Natural killer cell (primary cell): Measurements from ENCODE around the gene IGF2BP2. TPM values are rescaled to one million over a fixed set of nuclear protein-coding genes. Genes with fewer than 3 reads are reported as not detected.

Experiments
- ATAC-seq, 3 donors: fragments of 150-1000 bp in 2 of 3; fragments of 200-7000 bp in 1 of 3; cut with Tn5 transposase; 1 replicate in 1 of 3; 2 replicates in 2 of 3; pipeline ENCODE4 v1.10.0; 2021; ENCODE audit warnings: mild to moderate bottlenecking in 2 of 3, moderate library complexity in 2 of 3
- DNase-seq, 2 donors: peaks; one replicate each; pipeline versions ENCODE4 v3.0.0 to v3.0.0-alpha.2; 2013 to 2021; ENCODE audit warnings: mixed read lengths in 1 of 2
- H3K27ac ChIP-seq: one replicate; pipeline ENCODE4 v1.5.1; 2013; ENCODE audit warnings: mild to moderate bottlenecking, low read length
- H3K27me3 ChIP-seq: one replicate; pipeline ENCODE4 v1.6.1; 2013; ENCODE audit warnings: low read length; ENCODE audit not compliant: control insufficient read depth, insufficient read depth
- H3K36me3 ChIP-seq: one replicate; pipeline ENCODE4 v1.6.1; 2013; ENCODE audit warnings: low read length; ENCODE audit not compliant: control insufficient read depth, insufficient read depth
- H3K4me1 ChIP-seq: one replicate; pipeline ENCODE4 v1.6.1; 2013; ENCODE audit warnings: low read length; ENCODE audit not compliant: control insufficient read depth, insufficient read depth
- H3K4me3 ChIP-seq: one replicate; pipeline ENCODE4 v1.5.1; 2013; ENCODE audit warnings: low read length
- H3K9me3 ChIP-seq: one replicate; pipeline ENCODE4 v1.6.1; 2013; ENCODE audit warnings: low read length; ENCODE audit not compliant: control insufficient read depth, insufficient read depth
- H3K27ac Mint-ChIP-seq, 2 donors: one replicate each; pipeline ENCODE4 v1.8.0; 2022; ENCODE audit warnings: mild to moderate bottlenecking in 2 of 2, mixed read lengths in 2 of 2, moderate library complexity in 1 of 2
- H3K27me3 Mint-ChIP-seq, 2 donors: one replicate each; pipeline ENCODE4 v1.8.0; 2022; ENCODE audit warnings: low read depth in 2 of 2, mixed read lengths in 2 of 2
- H3K36me3 Mint-ChIP-seq: one replicate; pipeline ENCODE4 v1.8.0; 2022; ENCODE audit warnings: mixed read lengths
- H3K4me1 Mint-ChIP-seq, 2 donors: one replicate each; pipeline ENCODE4 v1.8.0; 2022; ENCODE audit warnings: mixed read lengths in 2 of 2
- H3K4me3 Mint-ChIP-seq: one replicate; pipeline ENCODE4 v1.8.0; 2022; ENCODE audit warnings: mild to moderate bottlenecking, moderate library complexity, mixed read lengths
- H3K9me3 Mint-ChIP-seq, 2 donors: one replicate each; pipeline ENCODE4 v1.8.0; 2022; ENCODE audit warnings: mixed read lengths in 2 of 2
- WGBS: methylation state at CpG from one replicate; pipeline ENCODE4 v1.1.7; 2013; ENCODE audit warnings: missing lambda C conversion rate; ENCODE audit not compliant: insufficient coverage; 5-methylcytosine and 5-hydroxymethylcytosine counted together
- intact Hi-C: fragments of 100-400 bp; cut with micrococcal nuclease; formaldehyde crosslinking; loops from one replicate; pipeline ENCODE4 v1.14.2; 2022
- total RNA-seq, 4 donors: library from RNA; stranded (reverse); fragments of 120-200 nt in 1 of 4; gene quantifications; one replicate each; pipeline versions ENCODE4 v1.2.3 to v1.2.4, GENCODE V29; 2013 to 2022
- TF ChIP-seq, protein P1 (sequence below): fragments of 200-600 bp; IDR thresholded peaks from one replicate; pipeline ENCODE4 v1.8.0; 2022; ENCODE audit warnings: antibody characterized with exemption

The IGF2BP2 gene
- total RNA-seq, 3 donors from 2014 or later (not counting 1 experiment from before 2014, with no cell fraction given): 4.2 to 16.8 (median 8.8) TPM

DNA sequence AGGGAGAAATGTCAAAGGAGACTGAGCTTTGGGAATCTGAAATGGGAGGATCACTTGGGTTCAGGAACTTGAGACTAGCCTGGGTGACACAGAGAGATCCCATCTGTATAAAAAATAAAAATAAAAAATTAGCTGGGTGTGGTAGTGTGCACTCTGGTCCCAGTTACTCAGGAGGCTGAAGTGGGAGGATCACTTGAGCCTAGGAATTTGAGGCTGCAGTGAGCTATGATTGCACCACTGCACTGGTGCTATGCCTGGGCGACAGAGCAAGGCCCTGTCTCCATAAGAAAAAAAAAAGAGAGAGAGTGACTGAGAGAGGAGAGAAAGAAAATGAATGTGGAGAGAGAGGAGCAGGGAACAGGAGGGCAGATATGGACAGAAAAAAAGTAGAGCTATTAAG, 165.9 kb downstream of the IGF2BP2 start:
- Histone ChIP-seq H3K27ac (no peak overlapping the region), H3K4me1 (peaks cover 17% of the 10 kb centered on the region), H3K4me3 (no peak overlapping the region), H3K27me3 (no peaks in the 10 kb centered on the region), H3K9me3 (no peaks in the 10 kb centered on the region), H3K36me3 (no peaks in the 10 kb centered on the region)
- Mint-ChIP-seq H3K4me1 (peaks cover 20 to 39% of the 10 kb centered on the region in 2 donors), H3K4me3 (no peak overlapping the region), H3K27me3 (no peaks in the 10 kb centered on the region), H3K36me3 (no peaks in the 10 kb centered on the region), H3K9me3 (no peaks in the 10 kb centered on the region), H3K27ac (no peak overlapping the region)
- 89% methylated on average over 1 of the region's 1 CpG for WGBS
- intact Hi-C loops: no loop called here
- ATAC-seq (no peak), DNase-seq (no peak)
- TF ChIP-seq, protein P1, sequence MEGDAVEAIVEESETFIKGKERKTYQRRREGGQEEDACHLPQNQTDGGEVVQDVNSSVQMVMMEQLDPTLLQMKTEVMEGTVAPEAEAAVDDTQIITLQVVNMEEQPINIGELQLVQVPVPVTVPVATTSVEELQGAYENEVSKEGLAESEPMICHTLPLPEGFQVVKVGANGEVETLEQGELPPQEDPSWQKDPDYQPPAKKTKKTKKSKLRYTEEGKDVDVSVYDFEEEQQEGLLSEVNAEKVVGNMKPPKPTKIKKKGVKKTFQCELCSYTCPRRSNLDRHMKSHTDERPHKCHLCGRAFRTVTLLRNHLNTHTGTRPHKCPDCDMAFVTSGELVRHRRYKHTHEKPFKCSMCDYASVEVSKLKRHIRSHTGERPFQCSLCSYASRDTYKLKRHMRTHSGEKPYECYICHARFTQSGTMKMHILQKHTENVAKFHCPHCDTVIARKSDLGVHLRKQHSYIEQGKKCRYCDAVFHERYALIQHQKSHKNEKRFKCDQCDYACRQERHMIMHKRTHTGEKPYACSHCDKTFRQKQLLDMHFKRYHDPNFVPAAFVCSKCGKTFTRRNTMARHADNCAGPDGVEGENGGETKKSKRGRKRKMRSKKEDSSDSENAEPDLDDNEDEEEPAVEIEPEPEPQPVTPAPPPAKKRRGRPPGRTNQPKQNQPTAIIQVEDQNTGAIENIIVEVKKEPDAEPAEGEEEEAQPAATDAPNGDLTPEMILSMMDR: no peak

DNA sequence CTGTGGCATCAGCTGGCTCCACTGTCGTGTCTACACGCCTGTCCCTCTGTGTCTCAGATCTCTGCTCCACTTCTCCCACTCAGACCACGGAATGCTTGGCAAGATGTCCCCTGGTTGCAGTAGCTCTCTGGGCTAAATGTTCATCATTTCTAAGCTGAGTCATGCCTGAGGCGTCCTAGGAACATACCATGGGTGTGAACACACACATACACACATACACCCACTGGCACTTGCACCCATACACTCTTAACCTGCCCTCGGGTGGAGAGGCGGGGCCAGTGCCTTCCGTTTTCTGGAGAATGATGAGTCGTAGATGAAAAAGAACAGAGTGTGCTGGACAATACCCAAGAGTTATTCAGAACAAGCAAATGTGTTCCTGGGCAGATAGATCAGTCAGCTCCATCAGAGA, 166.3 kb downstream of the IGF2BP2 start:
- WGBS: 84% methylated on average over 8 of the region's 8 CpGs
- Histone ChIP-seq H3K4me3 (no peak overlapping the region), H3K4me1 (peaks cover 17% of the 10 kb centered on the region), H3K27me3 (no peaks in the 10 kb centered on the region), H3K36me3 (no peaks in the 10 kb centered on the region), H3K27ac (no peak overlapping the region), H3K9me3 (no peaks in the 10 kb centered on the region)
- Mint-ChIP-seq H3K36me3 (no peaks in the 10 kb centered on the region), H3K27ac (no peak overlapping the region), H3K4me1 (peaks cover 20 to 39% of the 10 kb centered on the region in 2 donors), H3K4me3 (no peak overlapping the region), H3K27me3 (no peaks in the 10 kb centered on the region), H3K9me3 (no peaks in the 10 kb centered on the region)
- TF ChIP-seq, protein P1: no peak
- no peak for ATAC-seq
- DNase-seq: no peak
- intact Hi-C loops: no loop called here

DNA sequence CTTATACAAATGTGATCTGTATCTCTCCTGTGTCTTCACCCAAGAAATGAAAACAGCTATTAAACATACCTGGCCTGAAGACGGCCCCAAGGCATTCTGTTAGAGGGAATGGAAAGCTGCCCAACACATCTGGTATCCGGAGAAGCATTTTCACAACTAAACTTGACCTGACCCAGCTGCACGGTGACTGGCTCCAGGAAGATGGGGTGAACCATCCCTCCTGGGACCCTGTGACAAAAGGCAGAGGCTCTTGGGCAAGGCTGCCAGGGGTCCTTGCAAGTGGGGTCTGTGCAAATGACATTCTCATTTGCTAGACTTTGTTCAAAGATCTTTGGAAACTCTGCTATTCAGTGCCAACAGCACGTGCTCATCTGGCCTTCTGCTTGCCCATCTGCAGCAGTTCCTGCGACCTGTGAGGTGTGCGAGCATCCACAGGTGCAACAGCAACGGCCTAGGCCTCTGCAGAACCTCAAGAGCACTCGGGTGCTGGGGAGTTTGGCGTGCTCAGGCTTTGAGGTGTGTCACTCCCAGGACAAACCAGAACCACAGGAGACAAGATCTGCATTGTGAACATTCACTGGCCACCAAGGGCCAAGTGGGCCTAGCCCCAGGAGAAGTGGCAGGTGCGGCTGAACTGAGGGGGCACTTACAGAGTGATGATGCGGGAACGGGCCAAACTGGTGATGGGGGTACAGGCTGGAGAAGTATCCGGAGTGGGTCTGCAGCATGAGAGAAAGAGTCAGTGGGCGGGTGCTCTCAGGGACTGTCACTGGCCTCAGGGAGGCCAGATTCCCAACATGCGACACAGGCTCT, 166.9 kb downstream of the IGF2BP2 start:
- H3K4me1 ChIP-seq: peaks cover 17% of the 10 kb centered on the region
- ATAC-seq: no peak
- no peak overlapping the region for H3K27ac Mint-ChIP-seq
- peaks cover 20 to 35% of the 10 kb centered on the region in 2 donors for H3K4me1 Mint-ChIP-seq
- DNase-seq: no peak
- H3K36me3 Mint-ChIP-seq: no peaks in the 10 kb centered on the region
- H3K4me3 Mint-ChIP-seq: no peak overlapping the region
- H3K9me3 ChIP-seq: no peaks in the 10 kb centered on the region
- no peaks in the 10 kb centered on the region for H3K27me3 ChIP-seq
- intact Hi-C loops: no loop called here
- TF ChIP-seq, protein P1: no peak
- no peak overlapping the region for H3K4me3 ChIP-seq
- WGBS: 88% methylated on average over 15 of the region's 15 CpGs
- no peaks in the 10 kb centered on the region for H3K27me3 Mint-ChIP-seq
- no peak overlapping the region for H3K27ac ChIP-seq
- no peaks in the 10 kb centered on the region for H3K36me3 ChIP-seq
- H3K9me3 Mint-ChIP-seq: no peaks in the 10 kb centered on the region
